K562 (cell line): Measurements from ENCODE around the gene SIRT2. TPM values are rescaled to one million over a fixed set of nuclear protein-coding genes. Genes with fewer than 3 reads are reported as not detected.
A peak's percentile ranks its signal among the peaks of the same experiment; 100 is the strongest.

Experiments
- BCOR ChIP-seq: fragments of 450-650 bp; IDR thresholded peaks from 2 replicates; pipeline ENCODE4 v1.6.1; 2016
- BRF1 ChIP-seq: IDR thresholded peaks from 3 replicates; pipeline ENCODE4 v1.6.1; 2011; ENCODE audit warnings: borderline replicate concordance, mild to moderate bottlenecking; ENCODE audit not compliant: insufficient read length; ENCODE audit errors: extremely low read depth
- CBX1 ChIP-seq: sonication (generic); IDR thresholded peaks from 2 replicates; pipeline ENCODE4 v1.6.1; 2016; ENCODE audit warnings: antibody characterized with exemption, low read depth, mild to moderate bottlenecking
- DLX4 ChIP-seq: fragments of 250-450 bp; sonication (Bioruptor Pico); IDR thresholded peaks from 2 replicates; pipeline ENCODE4 v1.6.1; 2021; ENCODE audit warnings: mild to moderate bottlenecking
- IRF9 ChIP-seq: fragments of 450-650 bp; IDR thresholded peaks from 2 replicates; pipeline ENCODE4 v1.6.1; 2016; ENCODE audit warnings: missing biosample characterization, missing genetic modification characterization
- MLX ChIP-seq, 2 experiments: fragments of 450-650 bp in 1 of 2; sonication (generic) in 1 of 2; formaldehyde crosslinking; conservative IDR thresholded peaks; 2 replicates each; pipeline versions ENCODE4 v1.4.0 to v1.8.1; 2020 to 2022; ENCODE audit warnings: mild to moderate bottlenecking in 1 of 2, missing genetic modification reagents in 1 of 2
- NRF1 ChIP-seq, 2 experiments: fragments of 450-650 bp; IDR thresholded peaks in 1 of 2; conservative IDR thresholded peaks in 1 of 2; 2 replicates each; pipeline ENCODE4 v1.6.1; 2014; ENCODE audit warnings: mild to moderate bottlenecking in 2 of 2
- PKNOX1 ChIP-seq: fragments of 450-650 bp; IDR thresholded peaks from 2 replicates; pipeline ENCODE4 v1.6.1; 2016
- PRDM10 ChIP-seq: fragments of 450-650 bp; IDR thresholded peaks from 2 replicates; pipeline ENCODE4 v1.6.1; 2018; ENCODE audit not compliant: partially characterized antibody
- SUPT5H ChIP-seq: fragments of 450-650 bp; IDR thresholded peaks from 2 replicates; pipeline ENCODE4 v1.6.1; 2016
- U2AF2 ChIP-seq: fragments of 200-400 bp; formaldehyde crosslinking; optimal IDR thresholded peaks from 2 replicates; pipeline ENCODE3; 2017; ENCODE audit warnings: low read depth, mild to moderate bottlenecking, low read length
- XRCC3 ChIP-seq: fragments of 450-650 bp; IDR thresholded peaks from 2 replicates; pipeline ENCODE4 v1.6.1; 2017; ENCODE audit warnings: mild to moderate bottlenecking, moderate library complexity
- ZNF134 ChIP-seq: fragments of 250-450 bp; sonication (Bioruptor Pico); conservative IDR thresholded peaks from 2 replicates; pipeline ENCODE4 v1.4.0; 2020
- ZNF197 ChIP-seq: fragments of 200-800 bp; sonication (Bioruptor generic); IDR thresholded peaks from 2 replicates; pipeline ENCODE4 v1.6.1; 2016; ENCODE audit warnings: low read depth, missing genetic modification characterization, missing compliant biosample characterization
- ZNF239 ChIP-seq: fragments of 250-450 bp; sonication (Bioruptor Pico); IDR thresholded peaks from 2 replicates; pipeline ENCODE4 v1.4.0; 2020; ENCODE audit warnings: mild to moderate bottlenecking
- ZNF280B ChIP-seq: fragments of 250-450 bp; sonication (Bioruptor Pico); IDR thresholded peaks from 2 replicates; pipeline ENCODE4 v1.5.1; 2021; ENCODE audit warnings: mild to moderate bottlenecking
- ZNF449 ChIP-seq: fragments of 250-450 bp; sonication (Bioruptor Pico); IDR thresholded peaks from 2 replicates; pipeline ENCODE4 v1.8.0; 2022; ENCODE audit warnings: moderate library complexity, mild to moderate bottlenecking, inconsistent platforms
- polyA plus RNA-seq, 8 experiments: library from polyadenylated mRNA; depleted of rRNA in 4 of 8; stranded (reverse) in 5 of 8; unstranded in 3 of 8; fragments of >200 nt; fragmentation: Nextera tagmentation in 2 of 8; fragmentation: Illumina TruSeq in 1 of 8; extraction: Ambion mirVana in 2 of 8; extraction: Trizol in 1 of 8; gene quantifications; 2 replicates each; pipeline versions ENCODE4 v1.2.1 to v1.2.3, GENCODE V29; 2011 to 2014; ENCODE audit warnings: inconsistent platforms in 1 of 8, missing spikeins in 1 of 8
- total RNA-seq, 7 experiments: library from RNA; depleted of rRNA in 6 of 7; stranded (reverse); fragments of >200 nt in 6 of 7; fragmentation: Illumina TruSeq in 2 of 7; extraction: Trizol in 2 of 7; gene quantifications; 2 replicates each; pipeline versions ENCODE4 v1.2.1 to v1.2.3, GENCODE V29; 2011 to 2021; ENCODE audit warnings: low replicate concordance in 1 of 7

Gene SIRT2
- total and polyA plus RNA-seq, 9 of the 15 experiments (the other 6 are each of a cell fraction or from before 2014, with no cell fraction given), result 2.3 to 35.2 (median 22.9) TPM

- TF ChIP-seq PRDM10 (peak; percentile 23), BCOR (no peak), ZNF197 (peak; percentile 83), NRF1 (conservative IDR thresholded peaks at IDR 0.05 in 1 of 2, IDR thresholded peaks at IDR 0.05 in 1 of 2) (0 out of 4 replicates have a peak, but pooled peaks of 1 of the 2 experiments have one; percentile 13), BRF1 (no peak), ZNF134 (CRISPR knock-in tag) (no peak), ZNF449 (CRISPR knock-in tag) (no peak), XRCC3 (no peak), ZNF239 (CRISPR knock-in tag) (peak; percentile 30; the same call in 1 of the 2 replicates), SUPT5H (no peak), PKNOX1 (peak; percentile 97), IRF9 (tag) (no peak), DLX4 (no peak), MLX (CRISPR knock-in tag; conservative IDR thresholded peaks at IDR 0.05) (no peak), U2AF2 (no peak), CBX1 (no peak), ZNF280B (CRISPR knock-in tag) (no peak)
Observed at GRCh38 chr19:38862321-38863059, 36.9 kb downstream of the SIRT2 start (continued).
